ENCODE results near the gene KRTAP1-3. TPM values are rescaled to one million over a fixed set of nuclear protein-coding genes. Genes with fewer than 3 reads are reported as not detected.

The KRTAP1-3 gene
- total RNA-seq (2022; extraction: Qiagen RNA extraction; ENCODE audit: low read depth), result not detected in 5 replicates

GRCh38 chr17:41034346-41034935 lies at the start of gene KRTAP1-3:
Gene KRTAP1-3 (minus strand): TSS chr17:41034874. CDS start chr17:41034821, 53 bp downstream.

DNA sequence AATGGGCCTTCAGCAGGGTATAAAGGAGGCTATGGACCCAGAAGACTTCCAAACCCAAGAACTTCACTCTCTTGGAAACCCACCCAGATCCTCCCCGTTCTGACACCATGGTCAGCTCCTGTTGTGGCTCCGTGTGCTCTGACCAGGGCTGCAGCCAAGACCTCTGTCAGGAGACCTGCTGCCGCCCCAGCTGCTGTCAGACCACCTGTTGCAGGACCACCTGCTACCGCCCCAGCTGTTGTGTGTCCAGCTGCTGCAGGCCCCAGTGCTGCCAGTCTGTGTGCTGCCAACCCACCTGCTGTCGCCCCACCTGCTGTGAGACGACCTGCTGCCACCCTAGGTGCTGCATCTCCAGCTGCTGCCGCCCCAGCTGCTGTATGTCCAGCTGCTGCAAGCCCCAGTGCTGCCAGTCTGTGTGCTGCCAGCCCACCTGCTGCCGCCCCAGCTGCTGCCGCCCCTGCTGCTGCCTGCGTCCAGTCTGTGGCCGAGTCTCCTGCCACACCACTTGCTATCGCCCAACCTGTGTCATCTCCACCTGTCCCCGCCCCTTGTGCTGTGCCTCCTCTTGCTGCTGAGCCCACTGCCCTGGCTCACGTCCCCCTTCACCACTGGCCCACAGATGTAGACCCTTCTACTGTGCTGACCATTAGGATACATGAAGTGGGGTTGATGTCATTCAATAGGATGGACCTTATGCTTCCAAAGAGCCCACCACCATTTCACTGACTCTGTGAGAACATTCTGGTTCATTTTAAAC lies 49.6 kb upstream of the KRTAP1-3 start, which contains the start of gene KRTAP4-7:
KRTAP4-7 (plus strand) TSS at position 51 of the 757 bp plus-strand sequence; CDS start at position 108, 57 bp downstream.

GRCh38 chr17:41065829-41066624 lies 31.4 kb upstream of the KRTAP1-3 start, which contains the start of gene KRTAP2-4:
Gene KRTAP2-4 (minus strand): TSS chr17:41065879. CDS start chr17:41065845, 34 bp downstream.

DNA sequence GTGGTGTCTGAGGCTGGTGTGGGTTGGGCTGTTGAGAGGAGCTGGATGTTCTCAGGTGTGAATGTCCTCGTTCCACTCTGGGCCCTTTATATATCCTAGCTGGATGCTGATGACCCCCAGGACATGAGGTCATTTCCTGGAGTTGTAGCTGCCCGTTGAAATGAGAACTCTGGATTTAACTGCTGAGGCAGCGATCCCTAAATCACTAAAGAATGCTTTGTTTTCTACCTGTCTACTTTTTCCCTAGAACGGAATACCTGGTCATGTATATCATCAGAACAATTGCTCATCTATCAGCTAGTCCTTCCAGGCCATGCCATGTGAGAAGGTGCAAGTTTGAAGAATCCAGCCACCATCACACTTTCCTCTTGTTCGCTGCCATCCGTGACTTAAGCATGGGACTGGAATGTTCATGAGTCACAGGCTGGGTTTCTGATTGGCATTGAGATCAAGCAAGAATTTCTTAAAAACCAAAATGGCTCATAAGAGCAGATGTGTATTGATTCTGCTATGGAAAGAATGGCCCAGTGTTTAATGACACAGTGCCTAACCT lies 25.5 kb upstream of the KRTAP1-3 start, which contains the start of gene KRTAP2-3:
KRTAP2-3 (minus strand) TSS at position 63 of the 553 bp plus-strand sequence. CDS start 64 bp downstream, outside the sequence.

GRCh38 chr17:41055130-41055529 lies 20.5 kb upstream of the KRTAP1-3 start, which contains the start of gene KRTAP2-2:
Gene KRTAP2-2 (minus strand): TSS chr17:41055230. CDS start chr17:41055211, 19 bp downstream.

DNA sequence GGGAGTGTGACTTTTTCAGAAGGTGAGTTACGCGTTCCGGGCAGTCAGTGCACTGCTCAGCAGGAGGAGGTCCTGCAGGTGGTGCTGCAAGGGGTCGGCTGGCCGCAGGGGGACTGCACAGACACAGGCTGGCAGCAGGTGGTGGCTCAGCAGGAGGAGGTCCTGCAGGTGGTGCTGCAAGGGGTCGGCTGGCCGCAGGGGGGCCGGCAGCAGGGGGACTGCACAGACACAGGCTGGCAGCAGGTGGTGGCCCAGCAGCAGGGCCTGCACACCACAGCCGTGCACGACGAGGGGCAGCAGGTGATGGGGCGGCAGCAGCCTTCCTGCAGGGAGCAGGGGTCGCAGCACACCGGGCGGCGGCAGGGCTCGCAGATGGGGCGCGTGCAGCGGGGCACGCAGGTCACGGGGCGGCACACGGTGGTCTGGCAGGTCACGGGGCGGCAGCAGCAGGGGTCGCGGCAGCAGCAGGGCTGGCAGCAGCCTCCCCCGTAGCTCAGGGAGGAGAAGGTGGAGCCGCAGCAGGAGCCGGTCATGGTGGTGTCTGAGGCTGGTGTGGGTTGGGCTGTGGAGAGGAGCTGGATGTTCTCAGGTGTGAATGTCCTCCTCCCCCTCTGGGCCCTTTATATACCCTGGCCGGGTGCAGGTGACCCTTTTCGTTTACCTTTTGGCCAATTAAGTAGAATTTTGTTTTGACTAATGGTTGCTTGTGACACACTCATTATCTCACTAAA lies 12.2 kb upstream of the KRTAP1-3 start, which contains the start of gene KRTAP2-1:
KRTAP2-1 (minus strand) TSS at position 582 of the 731 bp plus-strand sequence; CDS start at position 533, 49 bp downstream.

DNA sequence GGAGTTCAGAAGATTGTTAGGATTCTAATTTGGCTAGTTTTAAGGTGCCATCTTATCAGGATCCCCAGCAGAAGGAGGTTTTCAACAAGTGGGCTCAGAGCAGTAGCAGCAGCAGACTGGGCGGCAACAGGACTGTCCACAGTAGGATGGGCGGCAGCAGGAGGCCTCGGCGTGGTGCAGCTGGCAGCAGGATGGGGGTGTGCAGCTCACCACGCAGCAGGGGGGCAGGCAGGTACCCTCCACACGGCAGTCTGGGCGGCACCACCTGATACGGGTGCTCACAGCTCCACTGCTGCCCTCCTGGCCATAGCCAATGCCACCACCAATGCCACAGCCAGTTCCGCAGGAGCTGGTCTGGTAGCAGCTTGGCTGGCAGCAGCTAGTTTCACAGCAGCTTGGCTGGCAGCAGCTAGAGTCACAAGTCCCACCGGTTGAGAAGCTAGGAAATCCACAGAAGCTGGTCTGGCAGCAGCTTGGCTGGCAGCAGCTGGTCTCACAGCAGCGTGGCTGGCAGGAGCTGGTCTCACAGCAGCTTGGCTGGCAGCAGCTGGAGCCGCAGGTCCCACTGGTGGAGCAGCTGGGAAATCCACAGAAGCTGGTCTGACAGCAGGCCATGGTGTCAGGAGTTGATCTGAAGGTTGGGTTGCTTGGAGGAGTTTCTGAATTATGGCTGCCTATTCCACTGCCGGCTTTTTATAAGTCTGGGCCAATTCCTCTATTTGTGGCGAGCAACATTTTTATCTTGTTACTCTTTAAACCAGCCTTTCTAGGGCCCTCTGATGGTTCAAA lies 6.3 kb upstream of the KRTAP1-3 start, which contains the start of gene KRTAP1-1:
KRTAP1-1 (minus strand) TSS at position 668 of the 789 bp plus-strand sequence; CDS start at position 615, 53 bp downstream.

DNA sequence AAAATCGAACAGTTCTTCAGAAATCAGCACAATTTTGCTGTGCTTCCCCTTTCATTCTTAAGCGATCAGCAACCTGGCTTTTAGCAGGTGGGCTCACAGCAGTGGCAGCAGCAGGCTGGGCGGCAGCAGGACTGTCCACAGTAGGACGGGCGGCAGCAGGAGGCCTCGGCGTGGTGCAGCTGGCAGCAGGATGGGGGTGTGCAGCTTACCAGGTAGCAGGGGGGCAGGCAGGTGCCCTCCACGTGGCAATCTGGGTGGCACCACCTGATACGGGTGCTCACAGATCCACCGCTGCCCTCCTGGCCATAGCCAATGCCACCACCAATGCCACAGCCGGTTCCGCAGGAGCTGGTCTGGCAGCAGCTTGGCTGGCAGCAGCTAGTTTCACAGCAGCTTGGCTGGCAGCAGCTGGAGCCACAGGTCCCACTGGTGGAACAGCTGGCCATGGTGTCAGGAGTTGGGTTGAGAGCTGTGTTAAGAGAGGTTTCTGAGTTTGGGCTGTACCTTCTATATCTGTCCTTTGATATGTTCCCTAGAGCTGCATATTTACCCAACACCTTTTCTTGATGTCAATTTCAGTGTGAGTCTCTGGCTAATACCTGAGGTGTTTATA lies 4.9 kb downstream of the KRTAP1-3 start, which contains the start of gene KRTAP1-4:
KRTAP1-4 (minus strand) TSS at position 563 of the 613 bp plus-strand sequence; CDS start at position 446, 117 bp downstream.

DNA sequence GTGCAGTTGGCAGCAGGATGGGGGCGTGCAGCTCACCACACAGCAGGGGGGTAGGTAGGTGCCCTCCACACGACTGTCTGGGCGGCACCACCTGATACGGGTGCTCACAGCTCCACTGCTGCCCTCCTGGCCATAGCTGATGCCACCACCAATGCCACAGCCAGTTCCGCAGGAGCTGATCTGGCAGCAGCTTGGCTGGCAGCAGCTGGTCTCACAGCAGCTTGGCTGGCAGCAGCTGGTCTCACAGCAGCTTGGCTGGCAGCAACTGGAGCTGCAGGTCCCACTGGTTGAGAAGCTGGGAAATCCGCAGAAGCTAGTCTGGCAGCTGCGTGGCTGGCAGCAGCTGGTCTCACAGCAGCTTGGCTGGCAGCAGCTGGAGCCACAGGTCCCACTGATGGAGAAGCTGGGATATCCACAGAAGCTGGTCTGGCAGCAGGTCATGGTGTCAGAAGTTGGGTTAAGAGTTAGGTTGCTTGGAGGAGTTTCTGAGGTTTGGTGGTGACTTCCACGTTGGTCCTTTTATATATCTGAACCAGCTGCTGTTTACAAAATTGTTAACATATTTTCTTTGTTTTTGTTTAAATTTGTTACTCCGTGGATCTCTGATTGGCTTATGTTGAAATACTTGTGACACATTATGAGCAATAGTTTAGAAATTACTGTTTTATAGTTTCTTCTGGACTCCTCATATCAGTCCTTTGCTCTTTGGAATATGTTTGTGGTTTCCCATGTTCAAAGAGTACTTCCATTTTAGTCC lies 7.8 kb downstream of the KRTAP1-3 start, which contains the start of gene KRTAP1-5:
KRTAP1-5 (minus strand) TSS at position 494 of the 757 bp plus-strand sequence; CDS start at position 441, 53 bp downstream.

DNA sequence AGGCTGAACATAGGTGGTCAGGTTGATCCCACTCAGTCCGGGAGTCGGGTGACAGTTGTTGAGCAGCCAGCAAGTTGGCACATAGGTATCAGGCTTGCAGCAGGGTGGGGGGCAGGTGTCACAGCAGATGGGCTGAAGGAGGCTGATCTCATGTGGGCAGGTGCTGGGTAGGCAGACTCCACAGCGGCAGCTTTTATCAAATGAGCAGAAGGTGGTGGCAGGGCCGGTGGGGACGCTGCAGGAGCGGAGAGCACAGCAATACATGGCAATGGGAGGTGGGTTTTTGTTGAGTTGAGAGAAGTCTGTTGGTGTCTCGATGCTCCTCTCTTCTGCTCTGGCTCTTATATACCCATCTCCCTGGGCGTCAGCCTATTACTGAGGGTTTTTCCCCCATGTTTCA lies 25.9 kb downstream of the KRTAP1-3 start, which contains the start of gene KRTAP3-1:
KRTAP3-1 (minus strand) TSS at position 318 of the 400 bp plus-strand sequence; CDS start at position 264, 54 bp downstream.

DNA sequence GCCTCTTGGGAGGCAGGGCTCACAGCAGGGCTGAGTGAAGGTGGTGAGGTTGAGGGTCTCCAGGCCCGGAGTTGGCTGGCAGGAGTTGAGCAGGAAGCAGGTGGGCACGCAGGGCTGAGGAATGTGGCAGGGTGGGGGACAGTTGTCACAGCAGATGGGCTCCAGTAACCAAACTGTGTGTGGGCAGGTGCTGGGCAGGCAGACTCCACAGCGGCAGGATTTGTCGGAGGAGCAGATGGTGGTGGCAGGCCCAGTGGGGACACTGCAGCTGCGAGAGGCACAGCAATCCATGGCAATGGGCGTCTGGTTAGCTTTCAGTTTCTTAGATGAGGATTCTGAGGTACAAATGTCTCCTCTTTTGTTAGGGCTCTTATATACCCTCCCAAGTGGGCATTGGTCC lies 35.1 kb downstream of the KRTAP1-3 start, which contains the start of gene KRTAP3-2:
KRTAP3-2 (minus strand) TSS at position 344 of the 400 bp plus-strand sequence; CDS start at position 291, 53 bp downstream.

DNA sequence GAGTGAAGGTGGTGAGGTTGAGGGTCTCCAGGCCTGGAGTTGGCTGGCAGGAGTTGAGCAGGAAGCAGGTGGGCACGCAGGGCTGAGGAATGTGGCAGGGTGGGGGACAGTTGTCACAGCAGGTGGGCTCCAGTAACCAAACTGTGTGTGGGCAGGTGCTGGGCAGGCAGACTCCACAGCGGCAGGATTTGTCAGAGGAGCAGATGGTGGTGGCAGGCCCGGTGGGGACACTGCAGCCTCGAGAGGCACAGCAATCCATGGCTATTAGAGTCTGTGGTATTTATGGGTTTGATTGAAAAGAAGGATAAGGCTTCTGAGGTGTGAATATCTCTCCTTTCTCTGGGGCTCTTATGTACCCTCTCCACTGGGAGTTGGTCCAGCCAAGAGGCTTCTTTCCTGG lies 40.8 kb downstream of the KRTAP1-3 start, which contains the start of gene KRTAP3-3:
KRTAP3-3 (minus strand) TSS at position 326 of the 400 bp plus-strand sequence; CDS start at position 259, 67 bp downstream.

DNA sequence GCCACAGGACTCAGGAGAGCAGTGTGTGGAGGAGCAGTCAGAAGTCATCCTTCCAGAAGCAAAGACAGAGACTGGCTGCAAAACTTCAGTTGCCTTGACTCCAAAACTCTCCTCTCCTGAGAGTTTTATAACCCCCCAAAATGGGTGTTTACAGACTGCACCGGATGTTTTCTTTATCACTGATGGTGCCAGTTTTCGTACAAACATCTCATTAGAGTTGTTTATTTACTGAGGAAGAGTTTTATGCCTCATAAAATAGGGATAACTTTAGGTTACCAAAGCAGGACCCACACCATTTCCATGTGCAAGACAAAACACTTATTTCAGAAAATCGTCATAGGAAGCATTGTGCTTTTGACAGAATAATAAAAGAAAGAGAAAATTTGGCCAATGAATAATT lies 50.4 kb downstream of the KRTAP1-3 start, which contains the start of gene KRT40:
KRT40 (minus strand) TSS at position 101 of the 400 bp plus-strand sequence; CDS start at position 48, 53 bp downstream.

Other genes with a start within 250 kb of the KRTAP1-3 start
- not detected in 5 replicates for gene KRT28, start 234.9 kb downstream of the KRTAP1-3 start, total RNA-seq (2022; extraction: Qiagen RNA extraction; ENCODE audit: low read depth)
- 99.6 to 118 TPM (median 105 TPM) in 5 replicates for gene KRT10, start 212.3 kb downstream of the KRTAP1-3 start, total RNA-seq (2022; extraction: Qiagen RNA extraction; ENCODE audit: low read depth)
- gene KRT12, start 167.7 kb downstream of the KRTAP1-3 start, total RNA-seq (2022; extraction: Qiagen RNA extraction; ENCODE audit: low read depth), result not detected in 5 replicates
- gene KRT20, start 149.6 kb downstream of the KRTAP1-3 start, total RNA-seq (2022; extraction: Qiagen RNA extraction; ENCODE audit: low read depth), result 0.18 to 0.61 TPM (median 0.31 TPM) in 5 replicates
- gene KRT23, start 97.2 kb downstream of the KRTAP1-3 start, total RNA-seq (2022; extraction: Qiagen RNA extraction; ENCODE audit: low read depth), result 0.08 to 0.31 TPM (median 0.18 TPM) in 3 of 5 replicates, not detected in the others
- gene KRT39, start 67.9 kb downstream of the KRTAP1-3 start, total RNA-seq (2022; extraction: Qiagen RNA extraction; ENCODE audit: low read depth), result not detected in 5 replicates
- gene KRT40, start 50.5 kb downstream of the KRTAP1-3 start, total RNA-seq (2022; extraction: Qiagen RNA extraction; ENCODE audit: low read depth), result not detected in 5 replicates
- gene KRTAP3-3, start 40.7 kb downstream of the KRTAP1-3 start, total RNA-seq (2022; extraction: Qiagen RNA extraction; ENCODE audit: low read depth), result not detected in 5 replicates
- gene KRTAP3-2, start 35.0 kb downstream of the KRTAP1-3 start, total RNA-seq (2022; extraction: Qiagen RNA extraction; ENCODE audit: low read depth), result not detected in 5 replicates
- not detected in 5 replicates for gene KRTAP3-1, start 25.7 kb downstream of the KRTAP1-3 start, total RNA-seq (2022; extraction: Qiagen RNA extraction; ENCODE audit: low read depth)
- gene KRTAP1-5, start 7.7 kb downstream of the KRTAP1-3 start, total RNA-seq (2022; extraction: Qiagen RNA extraction; ENCODE audit: low read depth), result not detected in 5 replicates
- not detected in 5 replicates for gene KRTAP1-4, start 4.7 kb downstream of the KRTAP1-3 start, total RNA-seq (2022; extraction: Qiagen RNA extraction; ENCODE audit: low read depth)
- not detected in 5 replicates for gene KRTAP1-1, start 6.6 kb upstream of the KRTAP1-3 start, total RNA-seq (2022; extraction: Qiagen RNA extraction; ENCODE audit: low read depth)
- not detected in 5 replicates for gene KRTAP2-1, start 12.4 kb upstream of the KRTAP1-3 start, total RNA-seq (2022; extraction: Qiagen RNA extraction; ENCODE audit: low read depth)
- gene KRTAP2-2, start 20.4 kb upstream of the KRTAP1-3 start, total RNA-seq (2022; extraction: Qiagen RNA extraction; ENCODE audit: low read depth), result not detected in 5 replicates
- gene KRTAP2-3, start 25.2 kb upstream of the KRTAP1-3 start, total RNA-seq (2022; extraction: Qiagen RNA extraction; ENCODE audit: low read depth), result not detected in 5 replicates
- gene KRTAP2-4, start 31.0 kb upstream of the KRTAP1-3 start, total RNA-seq (2022; extraction: Qiagen RNA extraction; ENCODE audit: low read depth), result not detected in 5 replicates
- not detected in 5 replicates for gene KRTAP4-7, start 49.3 kb upstream of the KRTAP1-3 start, total RNA-seq (2022; extraction: Qiagen RNA extraction; ENCODE audit: low read depth)
- not detected in 5 replicates for gene KRTAP4-8, start 63.3 kb upstream of the KRTAP1-3 start, total RNA-seq (2022; extraction: Qiagen RNA extraction; ENCODE audit: low read depth)
- not detected in 5 replicates for gene KRTAP4-16, start 67.3 kb upstream of the KRTAP1-3 start, total RNA-seq (2022; extraction: Qiagen RNA extraction; ENCODE audit: low read depth)
- not detected in 5 replicates for gene KRTAP4-9, start 70.5 kb upstream of the KRTAP1-3 start, total RNA-seq (2022; extraction: Qiagen RNA extraction; ENCODE audit: low read depth)
- not detected in 5 replicates for gene KRTAP4-11, start 83.5 kb upstream of the KRTAP1-3 start, total RNA-seq (2022; extraction: Qiagen RNA extraction; ENCODE audit: low read depth)
- not detected in 5 replicates for gene KRTAP4-12, start 89.3 kb upstream of the KRTAP1-3 start, total RNA-seq (2022; extraction: Qiagen RNA extraction; ENCODE audit: low read depth)
- gene KRTAP4-6, start 105.7 kb upstream of the KRTAP1-3 start, total RNA-seq (2022; extraction: Qiagen RNA extraction; ENCODE audit: low read depth), result not detected in 5 replicates
- gene KRTAP4-5, start 115.0 kb upstream of the KRTAP1-3 start, total RNA-seq (2022; extraction: Qiagen RNA extraction; ENCODE audit: low read depth), result not detected in 5 replicates
- gene KRTAP4-4, start 125.9 kb upstream of the KRTAP1-3 start, total RNA-seq (2022; extraction: Qiagen RNA extraction; ENCODE audit: low read depth), result not detected in 5 replicates
- not detected in 5 replicates for gene KRTAP4-3, start 133.3 kb upstream of the KRTAP1-3 start, total RNA-seq (2022; extraction: Qiagen RNA extraction; ENCODE audit: low read depth)
- not detected in 5 replicates for gene KRTAP4-2, start 143.3 kb upstream of the KRTAP1-3 start, total RNA-seq (2022; extraction: Qiagen RNA extraction; ENCODE audit: low read depth)
- 0.32 TPM in 1 of 5 replicates, not detected in the others for gene KRTAP4-1, start 150.0 kb upstream of the KRTAP1-3 start, total RNA-seq (2022; extraction: Qiagen RNA extraction; ENCODE audit: low read depth)
- not detected in 5 replicates for gene KRTAP9-1, start 155.0 kb upstream of the KRTAP1-3 start, total RNA-seq (2022; extraction: Qiagen RNA extraction; ENCODE audit: low read depth)
- not detected in 5 replicates for gene KRTAP9-2, start 191.8 kb upstream of the KRTAP1-3 start, total RNA-seq (2022; extraction: Qiagen RNA extraction; ENCODE audit: low read depth)
- not detected in 5 replicates for gene KRTAP9-3, start 197.6 kb upstream of the KRTAP1-3 start, total RNA-seq (2022; extraction: Qiagen RNA extraction; ENCODE audit: low read depth)
- not detected in 5 replicates for gene KRTAP9-8, start 203.1 kb upstream of the KRTAP1-3 start, total RNA-seq (2022; extraction: Qiagen RNA extraction; ENCODE audit: low read depth)
- gene KRTAP9-4, start 214.8 kb upstream of the KRTAP1-3 start, total RNA-seq (2022; extraction: Qiagen RNA extraction; ENCODE audit: low read depth), result not detected in 5 replicates
- gene KRTAP9-9, start 220.5 kb upstream of the KRTAP1-3 start, total RNA-seq (2022; extraction: Qiagen RNA extraction; ENCODE audit: low read depth), result not detected in 5 replicates
- gene KRTAP9-6, start 230.5 kb upstream of the KRTAP1-3 start, total RNA-seq (2022; extraction: Qiagen RNA extraction; ENCODE audit: low read depth), result not detected in 5 replicates
- gene KRTAP9-7, start 240.8 kb upstream of the KRTAP1-3 start, total RNA-seq (2022; extraction: Qiagen RNA extraction; ENCODE audit: low read depth), result not detected in 5 replicates

Measured in A549 treated with ZK216348 at 1 μM for 4 hours (cell line).